IMR-90 (cell line): ENCODE data around the gene KLK13. TPM values are rescaled to one million over a fixed set of nuclear protein-coding genes. Genes with fewer than 3 reads are reported as not detected.

Experiments
- ATAC-seq: fragments of 200-7000 bp; cut with Tn5 transposase; 2 replicates; pipeline ENCODE4 v1.9.1; 2020; ENCODE audit warnings: low read depth, mild to moderate bottlenecking, moderate library complexity
- BruUV-seq: library from RNA; stranded (reverse); fragments of 400-500 nt; replicated peaks from 2 replicates; lab custom pipeline; 2021; lab: Mats Ljungman, UMichigan
- CTCF ChIA-PET: fragments of 300-600 bp; formaldehyde crosslinking; extraction: SDS; loops from one replicate; lab custom pipeline; 2021; ENCODE audit warnings: antibody characterized with exemption; lab: Yijun Ruan, JAX
- POLR2A ChIA-PET: fragments of 300-600 bp; sonication (Branson Sonifier 250); formaldehyde crosslinking; loops from one replicate; lab custom pipeline; 2022; ENCODE audit warnings: antibody characterized with exemption; ENCODE audit not compliant: unreplicated experiment; lab: Charles Lee
- DNase-seq: peaks from one replicate; pipeline ENCODE4 v3.0.0; 2013
- H2AFZ ChIP-seq: replicated peaks from 2 replicates; pipeline ENCODE3; 2013; ENCODE audit warnings: low read length, mild to moderate bottlenecking; ENCODE audit not compliant: poor library complexity
- H2AK5ac ChIP-seq: 2 replicates; pipeline ENCODE4 v1.6.1; 2013; ENCODE audit warnings: low read depth, low read length, inconsistent platforms
- H2AK9ac ChIP-seq: replicated peaks from 2 replicates; pipeline ENCODE3; 2013; ENCODE audit warnings: mild to moderate bottlenecking, low read depth, low read length, moderate library complexity; ENCODE audit not compliant: poor library complexity
- H2BK120ac ChIP-seq: 2 replicates; pipeline ENCODE4 v1.6.1; 2013; ENCODE audit warnings: low read depth, low read length, inconsistent platforms
- H2BK15ac ChIP-seq: 3 replicates; pipeline ENCODE4 v1.6.1; 2013; ENCODE audit warnings: low read depth, low read length, inconsistent platforms
- H2BK20ac ChIP-seq: 2 replicates; pipeline ENCODE4 v1.6.1; 2013; ENCODE audit warnings: low read depth, mild to moderate bottlenecking, inconsistent platforms, low read length, moderate library complexity
- H2BK5ac ChIP-seq: 2 replicates; pipeline ENCODE4 v1.6.1; 2013; ENCODE audit warnings: mild to moderate bottlenecking, low read depth, low read length, inconsistent platforms; ENCODE audit not compliant: poor library complexity, severe bottlenecking
- H3K14ac ChIP-seq: replicated peaks from 2 replicates; pipeline ENCODE4 v1.6.1; 2013; ENCODE audit warnings: low read depth, low read length, inconsistent platforms
- H3K18ac ChIP-seq: 2 replicates; pipeline ENCODE4 v1.6.1; 2013; ENCODE audit warnings: low read depth, low read length, control low read depth
- H3K23ac ChIP-seq: 2 replicates; pipeline ENCODE4 v1.6.1; 2013; ENCODE audit warnings: low read depth, low read length, inconsistent platforms
- H3K27ac ChIP-seq: 2 replicates; pipeline ENCODE4 v1.5.1; 2013; ENCODE audit warnings: mild to moderate bottlenecking, control low read depth, low read length; ENCODE audit not compliant: insufficient read depth
- H3K27me3 ChIP-seq: 2 replicates; pipeline ENCODE4 v1.6.1; 2013; ENCODE audit warnings: low read length; ENCODE audit not compliant: control insufficient read depth, insufficient read depth
- H3K36me3 ChIP-seq: 2 replicates; pipeline ENCODE4 v1.6.1; 2013; ENCODE audit warnings: low read length, mixed read lengths; ENCODE audit not compliant: control insufficient read depth, insufficient read depth
- H3K4ac ChIP-seq: 2 replicates; pipeline ENCODE4 v1.6.1; 2013; ENCODE audit warnings: low read depth, low read length, inconsistent platforms
- H3K4me1 ChIP-seq: 2 replicates; pipeline ENCODE4 v1.6.1; 2013; ENCODE audit warnings: low read length, mixed read lengths; ENCODE audit not compliant: control insufficient read depth, insufficient read depth
- H3K4me2 ChIP-seq: 2 replicates; pipeline ENCODE4 v1.6.1; 2013; ENCODE audit warnings: low read depth, mild to moderate bottlenecking, control low read depth, low read length, moderate library complexity
- H3K4me3 ChIP-seq: 2 replicates; pipeline ENCODE4 v1.5.1; 2013; ENCODE audit warnings: low read depth, mild to moderate bottlenecking, control low read depth, low read length, moderate library complexity; ENCODE audit not compliant: insufficient read depth
- H3K56ac ChIP-seq: 2 replicates; pipeline ENCODE4 v1.6.1; 2013; ENCODE audit warnings: low read length, inconsistent platforms; ENCODE audit not compliant: insufficient read depth; ENCODE audit errors: extremely low read depth
- H3K79me1 ChIP-seq, 2 experiments: 2 replicates each; pipeline ENCODE4 v1.6.1; 2013; ENCODE audit warnings: low read length in 2 of 2, inconsistent platforms in 1 of 2, low read depth in 1 of 2
- H3K9ac ChIP-seq: 2 replicates; pipeline ENCODE4 v1.6.1; 2013; ENCODE audit warnings: low read depth, low read length, control low read depth
- H3K9me1 ChIP-seq: 2 replicates; pipeline ENCODE4 v1.6.1; 2013; ENCODE audit warnings: low read length, inconsistent platforms; ENCODE audit not compliant: insufficient read depth
- H3K9me3 ChIP-seq: 2 replicates; pipeline ENCODE4 v1.6.1; 2013; ENCODE audit warnings: low read length; ENCODE audit not compliant: control insufficient read depth, insufficient read depth
- H4K20me1 ChIP-seq: 2 replicates; pipeline ENCODE4 v1.6.1; 2013; ENCODE audit warnings: low read length, inconsistent platforms; ENCODE audit not compliant: insufficient read depth
- H4K5ac ChIP-seq: 2 replicates; pipeline ENCODE4 v1.6.1; 2013; ENCODE audit warnings: mild to moderate bottlenecking, low read depth, low read length, control low read depth
- H4K8ac ChIP-seq, 2 experiments: 2 replicates each; pipeline ENCODE4 v1.6.1; 2013; ENCODE audit warnings: low read depth in 2 of 2, low read length in 2 of 2, control low read depth in 1 of 2, inconsistent platforms in 1 of 2
- H4K91ac ChIP-seq: 2 replicates; pipeline ENCODE4 v1.6.1; 2013; ENCODE audit warnings: low read depth, low read length, inconsistent platforms; ENCODE audit not compliant: insufficient read depth
- BHLHE40 ChIP-seq: fragments of 150-350 bp; IDR thresholded peaks from 2 replicates; pipeline ENCODE4 v1.6.1; 2016; ENCODE audit warnings: mild to moderate bottlenecking, low read depth, low read length
- CEBPB ChIP-seq: IDR thresholded peaks from 2 replicates; pipeline ENCODE4 v1.6.1; 2012; ENCODE audit warnings: low read depth, low read length, improper control_type of control experiment
- CHD1 ChIP-seq: IDR thresholded peaks from 2 replicates; pipeline ENCODE4 v1.6.1; 2012; ENCODE audit warnings: low read depth, low read length, improper control_type of control experiment
- CTCF ChIP-seq: conservative IDR thresholded peaks from 2 replicates; pipeline ENCODE4 v1.5.1; 2012; ENCODE audit warnings: mild to moderate bottlenecking, low read depth, low read length, improper control_type of control experiment
- ELK1 ChIP-seq: fragments of 150-350 bp; IDR thresholded peaks from 2 replicates; pipeline ENCODE4 v1.6.1; 2016; ENCODE audit warnings: low read depth, mild to moderate bottlenecking, low read length, moderate library complexity, borderline replicate concordance
- FOS ChIP-seq: fragments of 150-350 bp; IDR thresholded peaks from 2 replicates; pipeline ENCODE4 v1.6.1; 2016; ENCODE audit warnings: low read depth, low read length
- MAFK ChIP-seq: IDR thresholded peaks from 2 replicates; pipeline ENCODE4 v1.6.1; 2012; ENCODE audit warnings: low read depth, low read length, improper control_type of control experiment
- MAZ ChIP-seq: IDR thresholded peaks from 2 replicates; pipeline ENCODE4 v1.6.1; 2012; ENCODE audit warnings: low read depth, mild to moderate bottlenecking, low read length, improper control_type of control experiment, moderate library complexity, borderline replicate concordance
- MXI1 ChIP-seq: IDR thresholded peaks from 2 replicates; pipeline ENCODE4 v1.6.1; 2012; ENCODE audit warnings: low read depth, mild to moderate bottlenecking, low read length, moderate library complexity, borderline replicate concordance
- NFE2L2 ChIP-seq: fragments of 150-350 bp; IDR thresholded peaks from 2 replicates; pipeline ENCODE4 v1.6.1; 2016; ENCODE audit warnings: low read depth, mild to moderate bottlenecking, low read length
- POLR2A ChIP-seq: IDR thresholded peaks from 2 replicates; pipeline ENCODE4 v1.6.1; 2012; ENCODE audit warnings: mild to moderate bottlenecking, low read depth, low read length
- RAD21 ChIP-seq: IDR thresholded peaks from 2 replicates; pipeline ENCODE4 v1.6.1; 2012; ENCODE audit warnings: low read length, improper control_type of control experiment
- RCOR1 ChIP-seq: IDR thresholded peaks from 2 replicates; pipeline ENCODE4 v1.6.1; 2012; ENCODE audit warnings: mild to moderate bottlenecking, low read length, improper control_type of control experiment; ENCODE audit not compliant: insufficient replicate concordance
- RFX5 ChIP-seq: IDR thresholded peaks from 2 replicates; pipeline ENCODE4 v1.8.0; 2012; ENCODE audit warnings: low read depth, mild to moderate bottlenecking, low read length, moderate library complexity
- SMC3 ChIP-seq: fragments of 150-350 bp; IDR thresholded peaks from 2 replicates; pipeline ENCODE4 v1.6.1; 2016; ENCODE audit warnings: low read depth, mild to moderate bottlenecking, antibody characterized with exemption, low read length, moderate library complexity
- WGBS, 2 experiments: methylation state at CpG; one replicate each; pipeline versions ENCODE4 v1.1.5 to v1.1.7; 2013; ENCODE audit warnings: missing lambda C conversion rate in 2 of 2; ENCODE audit not compliant: insufficient read length in 1 of 2; ENCODE audit errors: extremely low coverage in 2 of 2; 5-methylcytosine and 5-hydroxymethylcytosine counted together
- dilution Hi-C: fragments of 300-500 bp; cut with HindIII; formaldehyde crosslinking; loops from one replicate; pipeline ENCODE4 v1.14.3; 2018; ENCODE audit warnings: low sequenced_read_pairs; ENCODE audit not compliant: unreplicated experiment
- in situ Hi-C: fragments of 300-500 bp; cut with MboI; formaldehyde crosslinking; loops from 3 replicates; pipeline ENCODE4 v1.14.3; 2019; ENCODE audit warnings: low sequenced_read_pairs, inconsistent platforms, mixed read lengths
- intact Hi-C: fragments of 100-400 bp; cut with micrococcal nuclease; formaldehyde crosslinking; loops from 2 replicates; pipeline ENCODE4 v1.10.0; 2022
- polyA plus RNA-seq, 3 experiments: library from polyadenylated mRNA; depleted of rRNA; stranded (reverse); fragments of >200 nt; gene quantifications; 2 replicates each; pipeline ENCODE4 v1.2.3, GENCODE V29; 2012; ENCODE audit warnings: low replicate concordance in 1 of 3
- total RNA-seq: library from RNA; depleted of rRNA; stranded (reverse); fragments of >200 nt; gene quantifications from 2 replicates; pipeline ENCODE4 v1.2.3, GENCODE V29; 2012

Gene KLK13
- total and polyA plus RNA-seq, 2 of the 4 experiments (the other 2 are of a cell fraction) = not detected

GRCh38 chr19:51098365-51099046 lies 33.6 kb upstream of the KLK13 start:
- intact Hi-C loops = loop anchor here (5.0 kb wide), 1 partner anchor 166 kb away; no protein-coding TSS in a partner anchor

More at GRCh38 chr19:51098365-51099046, 33.6 kb upstream of the KLK13 start:
- Histone ChIP-seq H3K14ac (no peak overlapping the region), H2BK120ac (no peak overlapping the region), H2BK20ac (no peak overlapping the region), H2BK15ac (no peak overlapping the region), H4K20me1 (peaks cover 25% of the 10 kb centered on the region), H3K4me3 (no peak overlapping the region), H3K23ac (no peak overlapping the region), H3K9ac (no peak overlapping the region), H3K9me3 (no peaks in the 10 kb centered on the region), H4K91ac (no peak overlapping the region), H2AK9ac (no peak overlapping the region), H2AFZ (no peak overlapping the region), H4K5ac (no peak overlapping the region), H3K27ac (no peak overlapping the region), H3K9me1 (no peaks in the 10 kb centered on the region; the same call in 1 of the 2 replicates), H3K79me1 (peaks cover 7 to 39% of the 10 kb centered on the region in 2 experiments; a peak in 3 of 4 replicates), H3K4me1 (no peaks in the 10 kb centered on the region), H3K36me3 (peaks cover 19% of the 10 kb centered on the region), H2AK5ac (no peak overlapping the region), H3K27me3 (no peaks in the 10 kb centered on the region), H3K56ac (no peak overlapping the region), H3K4me2 (no peak overlapping the region), H3K18ac (no peak overlapping the region), H3K4ac (no peak overlapping the region), H2BK5ac (no peak overlapping the region), H4K8ac (no peak overlapping the region)
- no peak for ATAC-seq
- ChIA-PET POLR2A (no interaction called here), CTCF (no interaction called here)
- in situ Hi-C loops (no loop called here), dilution Hi-C loops (no loop called here)
- BruUV-seq = no TSS peak
- no peak for DNase-seq
- no peak for TF ChIP-seq CEBPB
- no peak for TF ChIP-seq CHD1
- no peak for TF ChIP-seq NFE2L2
- no peak for TF ChIP-seq RFX5
- no peak for TF ChIP-seq MAZ
- TF ChIP-seq SMC3 = no peak
- no peak for TF ChIP-seq CTCF
- no peak for TF ChIP-seq RCOR1
- TF ChIP-seq FOS = no peak
- TF ChIP-seq RAD21 = no peak
- TF ChIP-seq BHLHE40 = no peak
- TF ChIP-seq ELK1 = no peak
- TF ChIP-seq POLR2A = no peak
- TF ChIP-seq MXI1 = no peak
- no peak for TF ChIP-seq MAFK
- 76% methylated on average over 8 of the region's 78 CpGs; no CpG with 5 or more reads in 1 of the 2 experiments for WGBS, 2 experiments
